Osteocyte (in vitro differentiated cells): ENCODE data around the gene ITGB6. TPM values are rescaled to one million over a fixed set of nuclear protein-coding genes. Genes with fewer than 3 reads are reported as not detected.

Experiments
- DNase-seq: peaks from one replicate; pipeline ENCODE4 v3.0.0; 2021; ENCODE audit warnings: mixed read lengths; ENCODE audit not compliant: unreplicated experiment; ENCODE audit errors: extremely low spot score
- H3K27ac Mint-ChIP-seq: one replicate; pipeline ENCODE4 v1.8.0; 2021; ENCODE audit warnings: mild to moderate bottlenecking, mixed read lengths; ENCODE audit not compliant: unreplicated experiment
- H3K27me3 Mint-ChIP-seq: one replicate; pipeline ENCODE4 v1.8.0; 2021; ENCODE audit warnings: mixed read lengths; ENCODE audit not compliant: unreplicated experiment
- H3K36me3 Mint-ChIP-seq: one replicate; pipeline ENCODE4 v1.8.0; 2021; ENCODE audit warnings: mixed read lengths; ENCODE audit not compliant: unreplicated experiment
- H3K4me1 Mint-ChIP-seq: one replicate; pipeline ENCODE4 v1.8.0; 2021; ENCODE audit warnings: mixed read lengths; ENCODE audit not compliant: unreplicated experiment
- H3K4me3 Mint-ChIP-seq: one replicate; pipeline ENCODE4 v1.8.0; 2021; ENCODE audit warnings: mild to moderate bottlenecking, moderate library complexity, mixed read lengths; ENCODE audit not compliant: unreplicated experiment
- H3K9me3 Mint-ChIP-seq: one replicate; pipeline ENCODE4 v1.8.0; 2021; ENCODE audit warnings: mixed read lengths; ENCODE audit not compliant: unreplicated experiment
- CTCF ChIP-seq: fragments of 200-600 bp; sonication (generic); IDR thresholded peaks from 2 replicates; pipeline ENCODE4 v1.5.0; 2021; ENCODE audit warnings: antibody characterized with exemption, mild to moderate bottlenecking, moderate library complexity
- total RNA-seq: library from RNA; stranded (reverse); gene quantifications from 2 replicates; pipeline ENCODE4 v1.2.1, GENCODE V29; 2021

The ITGB6 gene
- total RNA-seq, 1 donor from 2014 or later: 0.13 TPM

DNA sequence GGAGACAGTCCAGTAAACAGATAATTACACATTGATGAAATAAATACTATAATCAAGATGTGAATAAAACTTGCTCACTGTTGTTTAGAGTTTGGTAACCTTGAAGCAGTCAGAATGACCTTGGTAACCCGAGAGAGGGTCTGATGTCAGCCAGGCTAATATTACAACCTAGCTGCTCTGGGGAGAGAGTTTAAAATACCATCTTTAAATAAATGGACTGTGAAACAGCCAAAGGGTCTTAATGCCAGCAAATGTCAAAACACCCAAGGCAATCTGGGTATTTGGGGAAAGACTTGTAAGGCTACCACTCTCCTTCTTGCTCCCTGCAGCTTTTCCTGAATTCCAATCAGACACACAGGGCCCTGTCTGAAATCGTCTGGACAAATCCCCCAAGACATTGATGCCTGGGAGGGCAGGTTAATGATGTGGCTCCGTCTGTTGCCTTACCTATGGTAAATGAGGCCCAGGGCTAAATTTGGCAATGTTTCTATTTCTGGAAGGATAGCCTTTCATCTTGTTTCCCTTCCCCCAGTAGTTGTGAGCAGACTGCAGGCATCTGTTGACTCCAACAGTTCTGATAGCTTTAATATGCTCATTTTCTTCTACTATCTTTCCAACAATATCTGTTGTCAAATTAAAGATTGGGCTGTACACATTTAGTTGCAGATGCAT lies 43.0 kb upstream of the ITGB6 start:
- no peak for DNase-seq
- Mint-ChIP-seq H3K36me3 (no peaks in the 10 kb centered on the region), H3K4me1 (peaks cover 63% of the 10 kb centered on the region), H3K27ac (peak overlapping the region; percentile 93), H3K9me3 (no peaks in the 10 kb centered on the region), H3K4me3 (no peak overlapping the region), H3K27me3 (no peaks in the 10 kb centered on the region)
- TF ChIP-seq CTCF: no peak

GRCh38 chr2:160241251-160242137 lies 41.4 kb upstream of the ITGB6 start:
- no peak for TF ChIP-seq CTCF
- peaks cover 63% of the 10 kb centered on the region for H3K4me1 Mint-ChIP-seq
- no peaks in the 10 kb centered on the region for H3K9me3 Mint-ChIP-seq
- no peaks in the 10 kb centered on the region for H3K36me3 Mint-ChIP-seq
- peak; percentile 90 for DNase-seq
- H3K4me3 Mint-ChIP-seq: peak overlapping the region; percentile 1
- H3K27ac Mint-ChIP-seq: peak overlapping the region; percentile 93
- no peaks in the 10 kb centered on the region for H3K27me3 Mint-ChIP-seq

DNA sequence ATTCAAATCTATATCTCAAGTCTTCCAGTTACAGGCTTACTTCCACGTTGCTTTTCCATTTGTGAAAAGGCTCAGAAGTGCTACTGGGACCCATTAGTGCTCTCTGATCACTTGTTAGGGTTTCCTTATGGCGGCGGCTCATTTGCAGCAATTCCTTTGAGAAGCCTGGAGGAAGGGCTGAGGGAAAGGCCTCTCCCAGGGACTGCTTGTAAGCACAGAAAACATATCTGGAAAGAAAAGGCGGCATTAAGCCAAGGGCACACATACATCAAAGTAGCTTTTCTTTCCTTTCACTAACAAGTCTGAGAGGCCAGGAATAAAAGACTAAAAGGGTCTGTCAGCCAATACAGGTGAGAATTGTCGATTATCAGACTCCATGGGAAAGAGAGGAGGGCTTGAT lies 39.4 kb upstream of the ITGB6 start:
- Mint-ChIP-seq H3K36me3 (no peaks in the 10 kb centered on the region), H3K9me3 (no peaks in the 10 kb centered on the region), H3K27me3 (no peaks in the 10 kb centered on the region), H3K4me3 (no peak overlapping the region), H3K4me1 (peaks cover 52% of the 10 kb centered on the region), H3K27ac (peak overlapping the region; percentile 34)
- DNase-seq: no peak
- TF ChIP-seq CTCF: no peak

DNA sequence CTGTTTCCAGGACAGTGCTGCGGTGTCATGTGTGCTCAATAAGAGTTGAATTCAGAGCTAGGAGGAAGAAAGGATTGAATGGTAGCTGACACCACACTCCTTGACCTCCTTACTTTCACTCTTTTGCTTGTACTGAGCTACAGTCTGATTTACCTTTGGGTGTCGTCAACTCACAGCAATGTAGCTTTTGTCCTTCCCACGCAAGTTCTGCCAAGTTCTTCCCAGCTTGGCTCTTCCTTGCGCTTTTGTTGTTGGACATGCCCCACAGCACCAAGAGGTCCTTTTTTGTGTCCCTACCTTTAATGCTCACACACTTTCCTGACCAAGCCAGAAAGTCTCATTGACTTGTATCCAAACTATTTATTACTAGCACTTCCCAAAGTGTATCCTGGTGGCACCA lies 38.3 kb upstream of the ITGB6 start:
- DNase-seq: no peak
- no peaks in the 10 kb centered on the region for H3K9me3 Mint-ChIP-seq
- no peaks in the 10 kb centered on the region for H3K36me3 Mint-ChIP-seq
- H3K4me1 Mint-ChIP-seq: peaks cover 49% of the 10 kb centered on the region
- H3K27ac Mint-ChIP-seq: peak overlapping the region; percentile 18
- no peak for TF ChIP-seq CTCF
- H3K4me3 Mint-ChIP-seq: no peak overlapping the region
- H3K27me3 Mint-ChIP-seq: no peaks in the 10 kb centered on the region

GRCh38 chr2:160232905-160233475 lies 32.9 kb upstream of the ITGB6 start:
- DNase-seq: no peak
- no peak overlapping the region for H3K27ac Mint-ChIP-seq

More at GRCh38 chr2:160232905-160233475, 32.9 kb upstream of the ITGB6 start:
- H3K4me3 Mint-ChIP-seq: no peak overlapping the region
- no peaks in the 10 kb centered on the region for H3K9me3 Mint-ChIP-seq
- H3K27me3 Mint-ChIP-seq: no peaks in the 10 kb centered on the region
- H3K36me3 Mint-ChIP-seq: no peaks in the 10 kb centered on the region
- peaks cover 31% of the 10 kb centered on the region for H3K4me1 Mint-ChIP-seq
- TF ChIP-seq CTCF: no peak
